ENCODE results near the gene TRNAU1AP. TPM values are rescaled to one million over a fixed set of nuclear protein-coding genes. Genes with fewer than 3 reads are reported as not detected.

The TRNAU1AP gene
- total and polyA plus RNA-seq, 2 of the 13 experiments (the other 11 are each of a cell fraction or from before 2014, with no cell fraction given): 29.0 to 42.9 TPM

- peak; percentile 88; the same call in 1 of the 2 replicates for TF ChIP-seq ZNF724P (CRISPR knock-in tag; IDR thresholded peaks at IDR 0.05; ENCODE audit: borderline replicate concordance)
- TF ChIP-seq GMEB1 (CRISPR knock-in tag; IDR thresholded peaks at IDR 0.05; ENCODE audit: borderline replicate concordance): no peak; the same call in 1 of the 2 replicates
- TF ChIP-seq HNF1A (IDR thresholded peaks at IDR 0.05; ENCODE audit: low read depth): no peak
- TF ChIP-seq HNF1A (CRISPR knock-in tag; IDR thresholded peaks at IDR 0.05; ENCODE audit: borderline replicate concordance): no peak
- no peak for TF ChIP-seq KLF6 (CRISPR knock-in tag; IDR thresholded peaks at IDR 0.05)
- no peak for TF ChIP-seq ZNF44 (CRISPR knock-in tag; IDR thresholded peaks at IDR 0.05)
- TF ChIP-seq SKI (IDR thresholded peaks at IDR 0.05; ENCODE audit: partially characterized antibody): no peak
- TF ChIP-seq SIX4 (CRISPR knock-in tag; IDR thresholded peaks at IDR 0.05): no peak
- TF ChIP-seq MEF2D (CRISPR knock-in tag; IDR thresholded peaks at IDR 0.05): peak; percentile 22; the same call in 1 of the 2 replicates
- no peak for TF ChIP-seq TBP (CRISPR knock-in tag; IDR thresholded peaks at IDR 0.05)
- TF ChIP-seq ZNF496 (CRISPR knock-in tag; IDR thresholded peaks at IDR 0.05; ENCODE audit: insufficient replicate concordance): no peak
- TF ChIP-seq ZFP36L1 (CRISPR knock-in tag; IDR thresholded peaks at IDR 0.05): no peak
- no peak for TF ChIP-seq MATR3 (CRISPR knock-in tag; IDR thresholded peaks at IDR 0.05)
- no peak for TF ChIP-seq SOX13 (IDR thresholded peaks at IDR 0.05)
- no peak for TF ChIP-seq SOX13 (CRISPR knock-in tag; conservative IDR thresholded peaks at IDR 0.05 in 1 of 2, IDR thresholded peaks at IDR 0.05 in 1 of 2)
- TF ChIP-seq ZBTB37 (CRISPR knock-in tag; IDR thresholded peaks at IDR 0.05): no peak
- 0 out of 2 replicates have a peak, but pooled peaks have one; percentile 26 for TF ChIP-seq ZBTB7B (CRISPR knock-in tag; IDR thresholded peaks at IDR 0.05)
- no peak for TF ChIP-seq SP5 (CRISPR knock-in tag; IDR thresholded peaks at IDR 0.05; ENCODE audit: borderline replicate concordance, low read depth)
- no peak; a peak in 1 of 4 replicates for TF ChIP-seq EP300 (IDR thresholded peaks at IDR 0.05; ENCODE audit: low read depth in 2 of 2, low read length in 2 of 2)
- 0 out of 2 replicates have a peak, but pooled peaks have one; percentile 8 for TF ChIP-seq EP300 (CRISPR knock-in tag; IDR thresholded peaks at IDR 0.05; ENCODE audit: borderline replicate concordance)
- no peak for TF ChIP-seq TAF1 (CRISPR knock-in tag; IDR thresholded peaks at IDR 0.05)
Measured at GRCh38 chr1:28592321-28593071, 39.6 kb downstream of the TRNAU1AP start (continued).
